Mucosa of rectum (tissue), 2 donors: Measurements from ENCODE around the gene HCN3.

Experiments
- H3K27ac ChIP-seq, 2 donors: one replicate each; pipeline ENCODE4 v1.7.0; 2013; ENCODE audit warnings: inconsistent platforms in 2 of 2, low read depth in 2 of 2, low read length in 2 of 2
- H3K27me3 ChIP-seq, 2 donors: one replicate each; pipeline ENCODE4 v1.7.0; 2013; ENCODE audit warnings: low read length in 2 of 2; ENCODE audit not compliant: control insufficient read depth in 2 of 2, insufficient read depth in 2 of 2
- H3K36me3 ChIP-seq, 2 donors: one replicate each; pipeline ENCODE4 v1.7.0; 2013; ENCODE audit warnings: low read length in 2 of 2; ENCODE audit not compliant: control insufficient read depth in 2 of 2, insufficient read depth in 2 of 2
- H3K4me1 ChIP-seq, 2 donors: one replicate each; pipeline ENCODE4 v1.7.0; 2013; ENCODE audit warnings: low read length in 2 of 2, mild to moderate bottlenecking in 1 of 2; ENCODE audit not compliant: control insufficient read depth in 2 of 2, insufficient read depth in 2 of 2
- H3K4me3 ChIP-seq, 2 donors: one replicate each; pipeline ENCODE4 v1.7.0; 2013; ENCODE audit warnings: low read length in 2 of 2
- H3K9ac ChIP-seq, 2 donors: one replicate each; pipeline ENCODE4 v1.7.0; 2013; ENCODE audit warnings: low read length in 2 of 2, low read depth in 1 of 2, mild to moderate bottlenecking in 1 of 2
- H3K9me3 ChIP-seq, 2 donors: one replicate each; pipeline ENCODE4 v1.7.0; 2013; ENCODE audit warnings: low read length in 2 of 2; ENCODE audit not compliant: control insufficient read depth in 2 of 2
- donor health status: healthy.
- donor health status: Normal muscosa, but diverticular disease.

Gene HCN3

GRCh38 chr1:155266553-155266952 lies 10.7 kb upstream of the HCN3 start:
- peaks cover 65 to 74% of the 10 kb centered on the region in 2 donors for H3K36me3 ChIP-seq
- no peak overlapping the region for H3K4me3 ChIP-seq
- H3K9ac ChIP-seq = no peak overlapping the region
- no peaks in the 10 kb centered on the region for H3K9me3 ChIP-seq
- H3K4me1 ChIP-seq = peaks cover 7 to 8% of the 10 kb centered on the region in 2 donors
- no peak overlapping the region for H3K27ac ChIP-seq
- H3K27me3 ChIP-seq = no peaks in the 10 kb centered on the region

GRCh38 chr1:155267373-155267772 lies 9.9 kb upstream of the HCN3 start:
- H3K27ac ChIP-seq = no peak overlapping the region
- no peaks in the 10 kb centered on the region for H3K9me3 ChIP-seq

GRCh38 chr1:155268630-155269029 lies 8.6 kb upstream of the HCN3 start:
- Histone ChIP-seq H3K9ac (no peak overlapping the region), H3K36me3 (peaks cover 63 to 66% of the 10 kb centered on the region in 2 donors)

More at GRCh38 chr1:155267373-155267772, 9.9 kb upstream of the HCN3 start:
- H3K27me3 ChIP-seq = no peaks in the 10 kb centered on the region
- peaks cover 65 to 74% of the 10 kb centered on the region in 2 donors for H3K36me3 ChIP-seq
- no peak overlapping the region for H3K4me3 ChIP-seq
- H3K9ac ChIP-seq = no peak overlapping the region
- H3K4me1 ChIP-seq = peaks cover 6 to 7% of the 10 kb centered on the region in 2 donors

GRCh38 chr1:155269381-155269780 lies 7.9 kb upstream of the HCN3 start:
- Histone ChIP-seq H3K4me1 (peaks cover 11 to 14% of the 10 kb centered on the region in 2 donors), H3K27ac (no peak overlapping the region), H3K4me3 (no peak overlapping the region), H3K9me3 (no peaks in the 10 kb centered on the region), H3K36me3 (peaks cover 56 to 58% of the 10 kb centered on the region in 2 donors), H3K9ac (no peak overlapping the region), H3K27me3 (no peaks in the 10 kb centered on the region)

More at GRCh38 chr1:155268630-155269029, 8.6 kb upstream of the HCN3 start:
- Histone ChIP-seq H3K4me1 (peaks cover 8 to 10% of the 10 kb centered on the region in 2 donors), H3K27me3 (no peaks in the 10 kb centered on the region), H3K9me3 (no peaks in the 10 kb centered on the region), H3K27ac (no peak overlapping the region), H3K4me3 (no peak overlapping the region)

GRCh38 chr1:155272466-155273342 lies 4.6 kb upstream of the HCN3 start:
- H3K36me3 ChIP-seq = peaks cover 29% of the 10 kb centered on the region in 2 donors
- H3K4me3 ChIP-seq = peak overlapping the region; percentile 66 to 96
- peak overlapping the region; percentile 91 to 94 for H3K27ac ChIP-seq
- H3K9me3 ChIP-seq = no peaks in the 10 kb centered on the region
- no peaks in the 10 kb centered on the region for H3K27me3 ChIP-seq
- H3K4me1 ChIP-seq = peaks cover 16 to 18% of the 10 kb centered on the region in 2 donors
- peak overlapping the region; percentile 70 to 79 for H3K9ac ChIP-seq

GRCh38 chr1:155273343-155274245 lies 3.7 kb upstream of the HCN3 start, which contains the start of gene CLK2:
CLK2 (minus strand) TSS chr1:155273504; CDS start chr1:155270977, 2,527 bp downstream.
- peak within 1 kb of the TSS; percentile 91 to 94 for H3K27ac ChIP-seq
- H3K4me3 ChIP-seq = peak within 1 kb of the TSS; percentile 66 to 96
- peaks cover 20% of the 10 kb centered on the region in 2 donors for H3K36me3 ChIP-seq
- no peaks in the 10 kb centered on the region for H3K9me3 ChIP-seq
- H3K9ac ChIP-seq = peak within 1 kb of the TSS; percentile 70 to 87
- no peaks in the 10 kb centered on the region for H3K27me3 ChIP-seq
- H3K4me1 ChIP-seq = peaks cover 23% of the 10 kb centered on the region in 2 donors

GRCh38 chr1:155277902-155278688 lies 832 bp downstream of the HCN3 start:
- Histone ChIP-seq H3K9me3 (no peaks in the 10 kb centered on the region), H3K27me3 (no peaks in the 10 kb centered on the region), H3K9ac (peak overlapping the region; percentile 71 to 72), H3K27ac (peak overlapping the region; percentile 9 to 57), H3K36me3 (no peaks in the 10 kb centered on the region), H3K4me3 (peak overlapping the region; percentile 68 to 83), H3K4me1 (peaks cover 17 to 18% of the 10 kb centered on the region in 2 donors)

- peak overlapping the region; percentile 68 to 83 for H3K4me3 ChIP-seq
- H3K27me3 ChIP-seq = no peaks in the 10 kb centered on the region
- H3K27ac ChIP-seq = peak overlapping the region in 1 of 2 donors; percentile 57
- peaks cover 14 to 16% of the 10 kb centered on the region in 2 donors for H3K4me1 ChIP-seq
- no peaks in the 10 kb centered on the region for H3K9me3 ChIP-seq
- no peak overlapping the region for H3K9ac ChIP-seq
- H3K36me3 ChIP-seq = peaks cover 0 to 3% of the 10 kb centered on the region in 2 donors
These were observed 1.5 kb downstream of the HCN3 start for GRCh38 chr1:155278689-155279160.

- Histone ChIP-seq H3K4me1 (peaks cover 12 to 14% of the 10 kb centered on the region in 2 donors), H3K27ac (no peak overlapping the region), H3K9me3 (no peaks in the 10 kb centered on the region), H3K4me3 (no peak overlapping the region), H3K36me3 (peaks cover 0 to 6% of the 10 kb centered on the region in 2 donors), H3K27me3 (no peaks in the 10 kb centered on the region), H3K9ac (no peak overlapping the region)
These were observed 2.0 kb downstream of the HCN3 start for GRCh38 chr1:155279268-155279667.
